Naive thymus-derived CD8-positive, alpha-beta T cell (primary cell): ENCODE data around the gene VTI1A. TPM values are rescaled to one million over a fixed set of nuclear protein-coding genes. Genes with fewer than 3 reads are reported as not detected.
"Not testable (repeated sequence)": the region's sequence is repeated elsewhere in the genome, so short reads cannot be mapped to it uniquely, and the experiment has no call there.

ENCODE experiments used
- ATAC-seq, 2 donors: fragments of 150-1000 bp; cut with Tn5 transposase in 1 of 2; sonication (Bioruptor Pico), chemical (Tn5 transposase) in 1 of 2; 1 replicate in 1 of 2; 2 replicates in 1 of 2; pipeline ENCODE4 v1.10.0; 2021; ENCODE audit warnings: mild to moderate bottlenecking in 2 of 2, moderate library complexity in 2 of 2
- POLR2A ChIA-PET: fragments of 350-600 bp; sonication (Branson Sonifier 250); formaldehyde crosslinking; loops from one replicate; lab custom pipeline; 2021; ENCODE audit warnings: antibody characterized with exemption; lab: Charles Lee
- DNase-seq, 10 donors: peaks; one replicate each; pipeline versions ENCODE4 v3.0.0 to v3.0.0-alpha.2; 2020 to 2022
- H3K27ac Mint-ChIP-seq, 10 donors: one replicate each; pipeline ENCODE4 v1.8.0; 2020 to 2022; ENCODE audit warnings: mild to moderate bottlenecking in 10 of 10, mixed read lengths in 10 of 10, moderate library complexity in 4 of 10, inconsistent platforms in 1 of 10
- H3K27me3 Mint-ChIP-seq, 5 donors: one replicate each; pipeline ENCODE4 v1.8.0; 2021 to 2022; ENCODE audit warnings: mixed read lengths in 5 of 5
- H3K36me3 Mint-ChIP-seq, 3 donors: one replicate each; pipeline ENCODE4 v1.8.0; 2020 to 2022; ENCODE audit warnings: mixed read lengths in 3 of 3, mild to moderate bottlenecking in 2 of 3, inconsistent platforms in 1 of 3
- H3K4me1 Mint-ChIP-seq, 4 donors: one replicate each; pipeline ENCODE4 v1.8.0; 2021 to 2022; ENCODE audit warnings: mixed read lengths in 4 of 4
- H3K4me3 Mint-ChIP-seq, 10 donors: one replicate each; pipeline ENCODE4 v1.8.0; 2020 to 2022; ENCODE audit warnings: mild to moderate bottlenecking in 10 of 10, mixed read lengths in 10 of 10, moderate library complexity in 6 of 10, inconsistent platforms in 1 of 10
- H3K9me3 Mint-ChIP-seq, 9 donors: one replicate each; pipeline ENCODE4 v1.8.0; 2020 to 2022; ENCODE audit warnings: mixed read lengths in 9 of 9, mild to moderate bottlenecking in 3 of 9, inconsistent platforms in 1 of 9, moderate library complexity in 1 of 9
- polyA plus RNA-seq, 3 donors: library from polyadenylated mRNA; unstranded; fragments of 300-500 nt; fragmentation: Illumina TruSeq; gene quantifications; one replicate each; pipeline ENCODE4 v1.2.3, GENCODE V29; 2021
- total RNA-seq, 8 experiments: library from RNA in 2 of 8; stranded (reverse) in 2 of 8; gene quantifications; one replicate each; pipeline ENCODE4 v1.2.3 and lab custom pipeline; 2021 to 2026

Gene VTI1A
- total and polyA plus RNA-seq, 5 experiments from 2014 or later: 24.4 to 42.7 (median 30.2) TPM

- DNase-seq: no peak
- H3K27ac Mint-ChIP-seq: peak overlapping the region in 1 of 10 donors; percentile 21
- POLR2A ChIA-PET: no interaction called here
- peaks cover 0 to 4% (median 0%) of the 10 kb centered on the region in 4 donors for H3K4me1 Mint-ChIP-seq
- no peak for ATAC-seq
- no peak overlapping the region for H3K4me3 Mint-ChIP-seq
- no peaks in the 10 kb centered on the region for H3K9me3 Mint-ChIP-seq
- H3K27me3 Mint-ChIP-seq: no peaks in the 10 kb centered on the region
- peaks cover 0 to 32% (median 14%) of the 10 kb centered on the region in 3 donors for H3K36me3 Mint-ChIP-seq
Observed at GRCh38 chr10:112716924-112717413, 270.0 kb downstream of the VTI1A start.

- ATAC-seq: no peak
- no peaks in the 10 kb centered on the region for H3K27me3 Mint-ChIP-seq
- POLR2A ChIA-PET: no interaction called here
Observed at GRCh38 chr10:112720178-112720577, 273.2 kb downstream of the VTI1A start.

GRCh38 chr10:112721080-112721698 is 274.2 kb downstream of the VTI1A start:
- POLR2A ChIA-PET: no interaction called here
- peaks cover 0 to 14% (median 14%) of the 10 kb centered on the region in 3 donors for H3K36me3 Mint-ChIP-seq

More at GRCh38 chr10:112720178-112720577, 273.2 kb downstream of the VTI1A start:
- Mint-ChIP-seq H3K9me3 (no peaks in the 10 kb centered on the region), H3K36me3 (peaks cover 0 to 20% (median 9%) of the 10 kb centered on the region in 3 donors), H3K4me3 (no peak overlapping the region), H3K27ac (no peak overlapping the region), H3K4me1 (peaks cover 0 to 3% (median 0%) of the 10 kb centered on the region in 4 donors)
- no peak for DNase-seq

GRCh38 chr10:112722758-112723157 is 275.7 kb downstream of the VTI1A start:
- POLR2A ChIA-PET: no interaction called here
- H3K4me1 Mint-ChIP-seq: peaks cover 0 to 5% (median 0%) of the 10 kb centered on the region in 4 donors
- H3K4me3 Mint-ChIP-seq: no peak overlapping the region
- no peak for ATAC-seq
- H3K27ac Mint-ChIP-seq: no peak overlapping the region
- no peaks in the 10 kb centered on the region for H3K27me3 Mint-ChIP-seq
- DNase-seq: no peak
- H3K36me3 Mint-ChIP-seq: peaks cover 0 to 15% (median 13%) of the 10 kb centered on the region in 3 donors
- no peaks in the 10 kb centered on the region for H3K9me3 Mint-ChIP-seq

More at GRCh38 chr10:112721080-112721698, 274.2 kb downstream of the VTI1A start:
- DNase-seq: peak in 6 of 10 donors; percentile 4 to 42 (median 23)
- H3K4me3 Mint-ChIP-seq: no peak overlapping the region
- H3K9me3 Mint-ChIP-seq: no peaks in the 10 kb centered on the region
- no peak overlapping the region for H3K27ac Mint-ChIP-seq
- peak in 1 of 2 donors; percentile 48 for ATAC-seq
- H3K4me1 Mint-ChIP-seq: peaks cover 0 to 5% (median 0%) of the 10 kb centered on the region in 4 donors
- no peaks in the 10 kb centered on the region for H3K27me3 Mint-ChIP-seq

GRCh38 chr10:112723876-112724275 is 276.9 kb downstream of the VTI1A start:
- DNase-seq (no peak), ATAC-seq (no peak)
- Mint-ChIP-seq H3K4me3 (no peak overlapping the region), H3K4me1 (peaks cover 0 to 3% (median 0%) of the 10 kb centered on the region in 4 donors), H3K9me3 (no peaks in the 10 kb centered on the region), H3K36me3 (peaks cover 0 to 12% (median 10%) of the 10 kb centered on the region in 3 donors), H3K27ac (no peak overlapping the region), H3K27me3 (no peaks in the 10 kb centered on the region)
- POLR2A ChIA-PET: no interaction called here

GRCh38 chr10:112724404-112724991 is 277.5 kb downstream of the VTI1A start:
- Mint-ChIP-seq H3K4me3 (no peak overlapping the region), H3K36me3 (peaks cover 0 to 10% (median 10%) of the 10 kb centered on the region in 3 donors), H3K9me3 (no peaks in the 10 kb centered on the region), H3K27me3 (no peaks in the 10 kb centered on the region), H3K27ac (no peak overlapping the region), H3K4me1 (peaks cover 0 to 3% (median 0%) of the 10 kb centered on the region in 4 donors)
- no peak for DNase-seq
- no peak for ATAC-seq
- POLR2A ChIA-PET: no interaction called here

- no peaks in the 10 kb centered on the region for H3K9me3 Mint-ChIP-seq
- no peak overlapping the region for H3K27ac Mint-ChIP-seq
- H3K4me1 Mint-ChIP-seq: peaks cover 0 to 3% (median 0%) of the 10 kb centered on the region in 4 donors
- no peaks in the 10 kb centered on the region for H3K27me3 Mint-ChIP-seq
- ATAC-seq (no peak), DNase-seq (no peak)
- POLR2A ChIA-PET: interaction anchor here (0.7 kb wide), 1 partner anchor 674 kb away, joined by 3 read pairs; no protein-coding TSS in a partner anchor
- H3K36me3 Mint-ChIP-seq: peaks cover 0 to 12% (median 7%) of the 10 kb centered on the region in 3 donors
- no peak overlapping the region for H3K4me3 Mint-ChIP-seq
Observed at GRCh38 chr10:112728118-112728883, 281.3 kb downstream of the VTI1A start.

GRCh38 chr10:112728997-112729396 is 282.0 kb downstream of the VTI1A start:
- H3K27me3 Mint-ChIP-seq: no peaks in the 10 kb centered on the region
- POLR2A ChIA-PET: interaction anchor here (0.7 kb wide), 1 partner anchor 674 kb away, joined by 3 read pairs; no protein-coding TSS in a partner anchor
- no peak overlapping the region for H3K27ac Mint-ChIP-seq
- DNase-seq: no peak
- no peak for ATAC-seq
- H3K4me3 Mint-ChIP-seq: no peak overlapping the region
- H3K36me3 Mint-ChIP-seq: peaks cover 0 to 14% (median 7%) of the 10 kb centered on the region in 3 donors
- H3K9me3 Mint-ChIP-seq: no peaks in the 10 kb centered on the region
- H3K4me1 Mint-ChIP-seq: peaks cover 0 to 5% (median 0%) of the 10 kb centered on the region in 4 donors

GRCh38 chr10:112731450-112731849 is 284.4 kb downstream of the VTI1A start:
- H3K4me1 Mint-ChIP-seq, POLR2A ChIA-PET, H3K27me3 Mint-ChIP-seq, H3K9me3 Mint-ChIP-seq, ATAC-seq, H3K4me3 Mint-ChIP-seq, H3K27ac Mint-ChIP-seq, DNase-seq: not testable (repeated sequence)
- peaks cover 0 to 12% (median 7%) of the 10 kb centered on the region in 3 donors for H3K36me3 Mint-ChIP-seq

- POLR2A ChIA-PET: no interaction called here
- Mint-ChIP-seq H3K4me3 (no peak overlapping the region), H3K9me3 (no peaks in the 10 kb centered on the region), H3K27me3 (no peaks in the 10 kb centered on the region), H3K4me1 (peaks cover 0 to 2% (median 0%) of the 10 kb centered on the region in 4 donors), H3K27ac (peak overlapping the region in 2 of 10 donors; percentile 16 to 71), H3K36me3 (peaks cover 0 to 17% (median 16%) of the 10 kb centered on the region in 3 donors)
- no peak for DNase-seq
- ATAC-seq: no peak
Observed at GRCh38 chr10:112732277-112732921, 285.4 kb downstream of the VTI1A start.

GRCh38 chr10:112735041-112735695 is 288.2 kb downstream of the VTI1A start:
- DNase-seq (no peak), ATAC-seq (no peak)
- POLR2A ChIA-PET: no interaction called here
- H3K4me1 Mint-ChIP-seq: peaks cover 0 to 3% (median 0%) of the 10 kb centered on the region in 4 donors
- peaks cover 0 to 33% (median 32%) of the 10 kb centered on the region in 3 donors for H3K36me3 Mint-ChIP-seq
- no peak overlapping the region for H3K27ac Mint-ChIP-seq
- H3K4me3 Mint-ChIP-seq: no peak overlapping the region
- no peaks in the 10 kb centered on the region for H3K9me3 Mint-ChIP-seq
- no peaks in the 10 kb centered on the region for H3K27me3 Mint-ChIP-seq
